ENCODE measurements around the gene CHDH.

Gene CHDH

DNA sequence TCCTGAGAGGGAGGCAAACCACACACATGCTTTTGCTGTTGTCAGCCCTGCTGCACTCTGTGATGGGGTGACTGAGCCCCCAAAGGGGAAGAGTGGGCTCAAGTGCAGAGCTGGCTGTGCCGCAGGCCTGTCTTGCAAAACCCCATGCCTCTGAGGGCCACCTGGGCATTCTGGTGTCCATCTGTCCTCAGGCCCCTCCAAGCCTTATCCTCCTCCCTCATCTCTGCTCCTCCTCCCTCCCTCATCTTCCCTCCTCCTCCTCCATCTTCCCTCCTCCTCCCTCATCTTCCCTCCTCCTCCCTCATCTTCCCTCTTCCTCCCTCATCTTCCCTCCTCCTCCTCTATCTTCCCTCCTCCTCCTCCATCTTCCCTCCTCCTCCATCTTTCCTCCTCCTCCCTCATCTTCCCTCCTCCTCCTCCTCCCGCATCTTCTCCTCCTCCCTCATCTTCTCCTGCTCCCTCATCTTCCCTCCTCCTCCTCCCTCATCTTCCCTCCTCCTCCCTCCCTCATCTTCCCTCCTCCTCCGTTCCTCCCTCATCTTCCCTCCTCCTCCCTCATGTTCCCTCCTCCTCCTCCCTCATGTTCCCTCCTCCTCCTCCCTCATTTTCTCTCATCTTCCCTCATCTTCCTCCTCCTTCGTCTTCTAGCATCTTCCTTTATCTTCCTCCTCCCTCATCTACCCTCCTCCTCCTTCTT, 40.6 kb downstream of the CHDH start:
- H3K27me3 ChIP-seq (ENCODE audit: control insufficient read depth, low read length), result peaks cover 7% of the 10 kb centered on the region
- H3K36me3 ChIP-seq (ENCODE audit: control insufficient read depth, low read length), result no peaks in the 10 kb centered on the region
- H4K20me1 ChIP-seq (ENCODE audit: control insufficient read depth, insufficient read depth, low read depth, low read length), result no peaks in the 10 kb centered on the region
- TF ChIP-seq EZH2phosphoT487 (IDR thresholded peaks at IDR 0.05; ENCODE audit: borderline replicate concordance, low read length), result no peak
- TF ChIP-seq, protein P1, sequence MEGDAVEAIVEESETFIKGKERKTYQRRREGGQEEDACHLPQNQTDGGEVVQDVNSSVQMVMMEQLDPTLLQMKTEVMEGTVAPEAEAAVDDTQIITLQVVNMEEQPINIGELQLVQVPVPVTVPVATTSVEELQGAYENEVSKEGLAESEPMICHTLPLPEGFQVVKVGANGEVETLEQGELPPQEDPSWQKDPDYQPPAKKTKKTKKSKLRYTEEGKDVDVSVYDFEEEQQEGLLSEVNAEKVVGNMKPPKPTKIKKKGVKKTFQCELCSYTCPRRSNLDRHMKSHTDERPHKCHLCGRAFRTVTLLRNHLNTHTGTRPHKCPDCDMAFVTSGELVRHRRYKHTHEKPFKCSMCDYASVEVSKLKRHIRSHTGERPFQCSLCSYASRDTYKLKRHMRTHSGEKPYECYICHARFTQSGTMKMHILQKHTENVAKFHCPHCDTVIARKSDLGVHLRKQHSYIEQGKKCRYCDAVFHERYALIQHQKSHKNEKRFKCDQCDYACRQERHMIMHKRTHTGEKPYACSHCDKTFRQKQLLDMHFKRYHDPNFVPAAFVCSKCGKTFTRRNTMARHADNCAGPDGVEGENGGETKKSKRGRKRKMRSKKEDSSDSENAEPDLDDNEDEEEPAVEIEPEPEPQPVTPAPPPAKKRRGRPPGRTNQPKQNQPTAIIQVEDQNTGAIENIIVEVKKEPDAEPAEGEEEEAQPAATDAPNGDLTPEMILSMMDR (IDR thresholded peaks at IDR 0.05; ENCODE audit: low read depth, low read length, poor library complexity, severe bottlenecking), result no peak
- peaks cover 28% of the 10 kb centered on the region for H3K4me1 ChIP-seq (ENCODE audit: control insufficient read depth, low read length)
- no peak overlapping the region for H3K27ac ChIP-seq (ENCODE audit: low read depth, low read length)
- H3F3A ChIP-seq (ENCODE audit: control insufficient read depth, insufficient read depth), result no peaks in the 10 kb centered on the region
- H3K4me3 ChIP-seq (ENCODE audit: low read length), result no peak overlapping the region
- H3K4me2 ChIP-seq (ENCODE audit: low read length), result no peak overlapping the region
- H3K9me3 ChIP-seq (ENCODE audit: control insufficient read depth, insufficient read depth, low read length), result no peaks in the 10 kb centered on the region
- H3K9me2 ChIP-seq (replicated peaks; ENCODE audit: control insufficient read depth, low read length), result no peaks in the 10 kb centered on the region
- H3K79me2 ChIP-seq (ENCODE audit: control insufficient read depth, low read length), result no peaks in the 10 kb centered on the region

DNA sequence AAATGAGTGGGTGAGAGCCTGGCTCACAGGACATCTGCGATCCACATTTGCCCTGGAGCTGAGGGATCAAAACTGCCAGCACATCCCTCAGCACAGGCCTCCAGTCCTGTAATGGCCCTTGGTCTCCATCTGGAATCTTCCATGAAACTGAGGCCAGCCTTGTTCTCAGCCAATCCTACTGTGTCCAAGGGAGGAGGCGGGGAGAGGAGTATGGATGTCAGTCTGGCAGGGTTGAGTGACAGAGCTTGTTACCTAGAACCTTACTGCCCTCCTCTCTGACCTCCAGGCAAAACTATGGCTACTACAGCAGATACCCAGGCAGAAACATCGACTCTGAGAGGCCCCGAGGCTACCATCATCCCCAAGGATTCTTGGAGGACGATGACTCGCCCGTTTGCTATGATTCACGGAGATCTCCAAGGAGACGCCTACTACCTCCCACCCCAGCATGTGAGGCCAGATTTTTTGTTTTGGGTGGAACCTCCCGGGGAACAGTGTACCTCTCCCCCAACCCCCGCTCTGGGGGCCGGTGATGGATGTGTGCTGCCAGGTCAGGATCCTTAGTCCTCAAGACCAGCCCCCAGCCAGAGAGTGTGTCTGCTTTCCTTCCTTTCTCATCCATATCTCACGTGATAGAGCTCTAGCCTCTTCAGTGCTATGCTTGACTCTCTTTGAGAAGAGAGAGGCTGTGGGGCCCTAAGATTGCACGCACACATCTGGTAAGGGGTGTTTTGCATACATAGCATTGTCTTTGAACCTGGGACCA, 41.3 kb downstream of the CHDH start:
- TF ChIP-seq, protein P1 (IDR thresholded peaks at IDR 0.05; ENCODE audit: low read depth, low read length, poor library complexity, severe bottlenecking), result no peak
- TF ChIP-seq EZH2phosphoT487 (IDR thresholded peaks at IDR 0.05; ENCODE audit: borderline replicate concordance, low read length), result no peak
- H3K4me2 ChIP-seq (ENCODE audit: low read length), result no peak overlapping the region
- H4K20me1 ChIP-seq (ENCODE audit: control insufficient read depth, insufficient read depth, low read depth, low read length), result no peaks in the 10 kb centered on the region
- no peaks in the 10 kb centered on the region for H3K79me2 ChIP-seq (ENCODE audit: control insufficient read depth, low read length)
- H3K4me1 ChIP-seq (ENCODE audit: control insufficient read depth, low read length), result peaks cover 28% of the 10 kb centered on the region
- no peaks in the 10 kb centered on the region for H3F3A ChIP-seq (ENCODE audit: control insufficient read depth, insufficient read depth)
- H3K9me2 ChIP-seq (replicated peaks; ENCODE audit: control insufficient read depth, low read length), result no peaks in the 10 kb centered on the region
- peaks cover 7% of the 10 kb centered on the region for H3K27me3 ChIP-seq (ENCODE audit: control insufficient read depth, low read length)
- no peaks in the 10 kb centered on the region for H3K36me3 ChIP-seq (ENCODE audit: control insufficient read depth, low read length)
- H3K9me3 ChIP-seq (ENCODE audit: control insufficient read depth, insufficient read depth, low read length), result no peaks in the 10 kb centered on the region
- no peak overlapping the region for H3K27ac ChIP-seq (ENCODE audit: low read depth, low read length)
- H3K4me3 ChIP-seq (ENCODE audit: low read length), result no peak overlapping the region

GRCh38 chr3:53803816-53804695, 42.2 kb downstream of the CHDH start:
- no peak overlapping the region for H3K4me2 ChIP-seq (ENCODE audit: low read length)
- H3K4me1 ChIP-seq (ENCODE audit: control insufficient read depth, low read length), result peaks cover 28% of the 10 kb centered on the region
- H3F3A ChIP-seq (ENCODE audit: control insufficient read depth, insufficient read depth), result no peaks in the 10 kb centered on the region
- no peaks in the 10 kb centered on the region for H3K79me2 ChIP-seq (ENCODE audit: control insufficient read depth, low read length)
- H4K20me1 ChIP-seq (ENCODE audit: control insufficient read depth, insufficient read depth, low read depth, low read length), result no peaks in the 10 kb centered on the region
- peaks cover 7% of the 10 kb centered on the region for H3K27me3 ChIP-seq (ENCODE audit: control insufficient read depth, low read length)
- TF ChIP-seq, protein P1 (IDR thresholded peaks at IDR 0.05; ENCODE audit: low read depth, low read length, poor library complexity, severe bottlenecking), result no peak
- TF ChIP-seq EZH2phosphoT487 (IDR thresholded peaks at IDR 0.05; ENCODE audit: borderline replicate concordance, low read length), result no peak
- H3K9me2 ChIP-seq (replicated peaks; ENCODE audit: control insufficient read depth, low read length), result no peaks in the 10 kb centered on the region
- H3K36me3 ChIP-seq (ENCODE audit: control insufficient read depth, low read length), result no peaks in the 10 kb centered on the region
- no peak overlapping the region for H3K4me3 ChIP-seq (ENCODE audit: low read length)
- H3K27ac ChIP-seq (ENCODE audit: low read depth, low read length), result no peak overlapping the region
- H3K9me3 ChIP-seq (ENCODE audit: control insufficient read depth, insufficient read depth, low read length), result no peaks in the 10 kb centered on the region
